ENCODE data around the gene DOCK9. TPM values are rescaled to one million over a fixed set of nuclear protein-coding genes. Genes with fewer than 3 reads are reported as not detected.

DOCK9 gene
- total and polyA plus RNA-seq, 2 experiments from 2014 or later: 16.4 to 38.9 TPM

GRCh38 chr13:98796798-98797197 is 181.1 kb downstream of the DOCK9 start:
- Histone ChIP-seq H3K36me3 (replicated peaks; ENCODE audit: insufficient read depth, low read depth) (no peaks in the 10 kb centered on the region), H2AFZ (no peak overlapping the region), H3K4me2 (no peak overlapping the region), H3K79me2 (no peaks in the 10 kb centered on the region), H3K9me3 (ENCODE audit: low read depth) (no peaks in the 10 kb centered on the region), H3K4me3 (no peak overlapping the region), H3K9me2 (replicated peaks; ENCODE audit: insufficient read depth) (no peaks in the 10 kb centered on the region), H3K27me3 (no peaks in the 10 kb centered on the region), H3K4me1 (ENCODE audit: insufficient read depth) (peaks cover 8% of the 10 kb centered on the region), H3K27ac (peak overlapping the region; percentile 72), H4K20me1 (ENCODE audit: insufficient read depth, poor library complexity, severe bottlenecking) (no peaks in the 10 kb centered on the region)
- no peak for TF ChIP-seq CTCF (IDR thresholded peaks at IDR 0.05; ENCODE audit: poor library complexity)
- no peak for TF ChIP-seq EZH2 (IDR thresholded peaks at IDR 0.05; ENCODE audit: borderline replicate concordance)
- no peak for TF ChIP-seq EZH2phosphoT487 (IDR thresholded peaks at IDR 0.05; ENCODE audit: low read depth, severe bottlenecking, unreplicated experiment)
- no peak for DNase-seq (ENCODE audit: low spot score)
- WGBS (ENCODE audit: low lambda C conversion rate, missing lambda C conversion rate): 82% methylated on average over 10 of the region's 10 CpGs

- H3K9me3 ChIP-seq (ENCODE audit: low read depth): no peaks in the 10 kb centered on the region
- H2AFZ ChIP-seq: no peak overlapping the region
These were observed 181.7 kb downstream of the DOCK9 start for GRCh38 chr13:98796191-98796590.

GRCh38 chr13:98795220-98795619 is 182.6 kb downstream of the DOCK9 start:
- WGBS (ENCODE audit: low lambda C conversion rate, missing lambda C conversion rate): 95% methylated on average over 6 of the region's 6 CpGs
- Histone ChIP-seq H3K36me3 (replicated peaks; ENCODE audit: insufficient read depth, low read depth) (no peaks in the 10 kb centered on the region), H3K4me3 (no peak overlapping the region), H3K4me1 (ENCODE audit: insufficient read depth) (peaks cover 9% of the 10 kb centered on the region), H3K27ac (no peak overlapping the region), H3K27me3 (no peaks in the 10 kb centered on the region), H3K4me2 (no peak overlapping the region), H3K9me2 (replicated peaks; ENCODE audit: insufficient read depth) (no peaks in the 10 kb centered on the region), H3K79me2 (no peaks in the 10 kb centered on the region), H3K9me3 (ENCODE audit: low read depth) (no peaks in the 10 kb centered on the region), H2AFZ (no peak overlapping the region), H4K20me1 (ENCODE audit: insufficient read depth, poor library complexity, severe bottlenecking) (no peaks in the 10 kb centered on the region)
- TF ChIP-seq CTCF (IDR thresholded peaks at IDR 0.05; ENCODE audit: poor library complexity): no peak
- TF ChIP-seq EZH2 (IDR thresholded peaks at IDR 0.05; ENCODE audit: borderline replicate concordance): no peak
- TF ChIP-seq EZH2phosphoT487 (IDR thresholded peaks at IDR 0.05; ENCODE audit: low read depth, severe bottlenecking, unreplicated experiment): no peak
- no peak for DNase-seq (ENCODE audit: low spot score)

More at GRCh38 chr13:98796191-98796590, 181.7 kb downstream of the DOCK9 start:
- Histone ChIP-seq H3K4me2 (no peak overlapping the region), H3K27me3 (no peaks in the 10 kb centered on the region), H4K20me1 (ENCODE audit: insufficient read depth, poor library complexity, severe bottlenecking) (no peaks in the 10 kb centered on the region), H3K27ac (peak overlapping the region; percentile 38), H3K79me2 (no peaks in the 10 kb centered on the region), H3K9me2 (replicated peaks; ENCODE audit: insufficient read depth) (no peaks in the 10 kb centered on the region), H3K4me3 (no peak overlapping the region), H3K36me3 (replicated peaks; ENCODE audit: insufficient read depth, low read depth) (no peaks in the 10 kb centered on the region), H3K4me1 (ENCODE audit: insufficient read depth) (peaks cover 9% of the 10 kb centered on the region)
- 80% methylated on average over 5 of the region's 5 CpGs for WGBS (ENCODE audit: low lambda C conversion rate, missing lambda C conversion rate)
- DNase-seq (ENCODE audit: low spot score): no peak
- TF ChIP-seq EZH2phosphoT487 (IDR thresholded peaks at IDR 0.05; ENCODE audit: low read depth, severe bottlenecking, unreplicated experiment) (no peak), CTCF (IDR thresholded peaks at IDR 0.05; ENCODE audit: poor library complexity) (no peak), EZH2 (IDR thresholded peaks at IDR 0.05; ENCODE audit: borderline replicate concordance) (no peak)

- H4K20me1 ChIP-seq (ENCODE audit: insufficient read depth, poor library complexity, severe bottlenecking): no peaks in the 10 kb centered on the region
- TF ChIP-seq EZH2phosphoT487 (IDR thresholded peaks at IDR 0.05; ENCODE audit: low read depth, severe bottlenecking, unreplicated experiment): no peak
- no peaks in the 10 kb centered on the region for H3K9me2 ChIP-seq (replicated peaks; ENCODE audit: insufficient read depth)
- H3K36me3 ChIP-seq (replicated peaks; ENCODE audit: insufficient read depth, low read depth): no peaks in the 10 kb centered on the region
- H2AFZ ChIP-seq: no peak overlapping the region
- no peaks in the 10 kb centered on the region for H3K9me3 ChIP-seq (ENCODE audit: low read depth)
- no peaks in the 10 kb centered on the region for H3K79me2 ChIP-seq
- H3K4me2 ChIP-seq: no peak overlapping the region
- DNase-seq (ENCODE audit: low spot score): no peak
- peaks cover 9% of the 10 kb centered on the region for H3K4me1 ChIP-seq (ENCODE audit: insufficient read depth)
- H3K4me3 ChIP-seq: no peak overlapping the region
- WGBS (ENCODE audit: low lambda C conversion rate, missing lambda C conversion rate): 95% methylated on average over 12 of the region's 12 CpGs
- no peak overlapping the region for H3K27ac ChIP-seq
- no peaks in the 10 kb centered on the region for H3K27me3 ChIP-seq
These were observed 183.4 kb downstream of the DOCK9 start for GRCh38 chr13:98794498-98794897.

Measured in hepatocyte (in vitro differentiated cells).